ENCODE data around the gene NEURL1.

GRCh38 chr10:103454026-103454425, 39.5 kb upstream of the NEURL1 start:
- no peak for TF ChIP-seq EZH2 (IDR thresholded peaks at IDR 0.05; ENCODE audit: borderline replicate concordance)
- TF ChIP-seq CTCF (IDR thresholded peaks at IDR 0.05; ENCODE audit: poor library complexity), result no peak
- no peak for TF ChIP-seq EZH2phosphoT487 (IDR thresholded peaks at IDR 0.05; ENCODE audit: low read depth, severe bottlenecking, unreplicated experiment)

Measured in hepatocyte (in vitro differentiated cells).